B cell (primary cell): Measurements from ENCODE around the gene CALN1. TPM values are rescaled to one million over a fixed set of nuclear protein-coding genes. Genes with fewer than 3 reads are reported as not detected.

Experiments
- ATAC-seq: fragments of 200-7000 bp; cut with Tn5 transposase; one replicate; pipeline ENCODE4 v1.10.0; 2021; ENCODE audit warnings: low read depth, mild to moderate bottlenecking, moderate number of reproducible peaks, moderate library complexity
- CTCF ChIA-PET: fragments of 350-600 bp; sonication (Branson Sonifier 250); formaldehyde crosslinking; loops from one replicate; lab custom pipeline; 2021; ENCODE audit warnings: antibody characterized with exemption, inconsistent platforms; lab: Charles Lee
- POLR2A ChIA-PET: fragments of 350-600 bp; sonication (Branson Sonifier 250); formaldehyde crosslinking; loops from one replicate; lab custom pipeline; 2021; ENCODE audit warnings: antibody characterized with exemption; lab: Charles Lee
- DNase-seq: peaks from one replicate; pipeline ENCODE4 v3.0.0; 2013
- H2AFZ ChIP-seq: 2 replicates; pipeline ENCODE4 v1.6.1; 2012; ENCODE audit warnings: mild to moderate bottlenecking, low read depth, low read length; ENCODE audit not compliant: insufficient read depth, poor library complexity, severe bottlenecking
- H3K27ac ChIP-seq, 2 donors: 1 replicate in 1 of 2; 2 replicates in 1 of 2; pipeline ENCODE4 v1.5.1; 2012 to 2013; ENCODE audit warnings: low read length in 2 of 2, mild to moderate bottlenecking in 2 of 2, moderate library complexity in 1 of 2
- H3K27me3 ChIP-seq, 4 experiments: fragments of 200-600 bp in 1 of 4; sonication (generic) in 1 of 4; replicated peaks in 1 of 4; 1 replicate in 2 of 4; 2 replicates in 2 of 4; pipeline versions ENCODE4 v1.6.1 to v1.7.0; 2013 to 2016; ENCODE audit warnings: low read length in 3 of 4, mild to moderate bottlenecking in 2 of 4, mixed read lengths in 1 of 4, moderate library complexity in 1 of 4; ENCODE audit not compliant: insufficient read depth in 4 of 4, control insufficient read depth in 3 of 4; ENCODE audit errors: control extremely low read depth in 1 of 4
- H3K36me3 ChIP-seq, 2 experiments: replicated peaks in 1 of 2; 1 replicate in 1 of 2; 2 replicates in 1 of 2; pipeline versions ENCODE4 v1.6.1 to v1.7.1; 2013; ENCODE audit warnings: low read length in 1 of 2; ENCODE audit not compliant: insufficient read depth in 2 of 2, control insufficient read depth in 1 of 2; ENCODE audit errors: control extremely low read depth in 1 of 2, extremely low read depth in 1 of 2
- H3K4me1 ChIP-seq, 2 donors: fragments of 200-600 bp in 1 of 2; sonication (generic) in 1 of 2; 1 replicate in 1 of 2; 2 replicates in 1 of 2; pipeline versions ENCODE4 v1.5.1 to v1.6.1; 2013 to 2017; ENCODE audit warnings: low read length in 2 of 2; ENCODE audit not compliant: control insufficient read depth in 2 of 2, insufficient read depth in 2 of 2
- H3K4me2 ChIP-seq: replicated peaks from 2 replicates; pipeline ENCODE3; 2012; ENCODE audit warnings: mild to moderate bottlenecking, low read depth, low read length; ENCODE audit not compliant: poor library complexity, severe bottlenecking
- H3K4me3 ChIP-seq, 5 experiments: fragments of 200-600 bp in 1 of 5; sonication (generic) in 1 of 5; 1 replicate in 3 of 5; 2 replicates in 2 of 5; pipeline versions ENCODE4 v1.5.1 to v1.7.0; 2011 to 2016; ENCODE audit warnings: low read length in 4 of 5, mild to moderate bottlenecking in 4 of 5, low read depth in 2 of 5, control low read depth in 1 of 5, moderate library complexity in 1 of 5; ENCODE audit not compliant: insufficient read depth in 1 of 5; ENCODE audit errors: control extremely low read depth in 1 of 5, extremely low read depth in 1 of 5
- H3K79me2 ChIP-seq: fragments of 200-600 bp; sonication (generic); one replicate; pipeline ENCODE4 v1.6.0; 2016; ENCODE audit warnings: low read length; ENCODE audit not compliant: control insufficient read depth, insufficient read depth
- H3K9ac ChIP-seq: fragments of 200-600 bp; sonication (generic); 2 replicates; pipeline ENCODE4 v1.6.1; 2017; ENCODE audit warnings: mild to moderate bottlenecking, low read length, moderate library complexity
- H3K9me3 ChIP-seq, 3 donors: one replicate each; pipeline versions ENCODE4 v1.6.1 to v1.7.1; 2013; ENCODE audit warnings: low read length in 2 of 3; ENCODE audit not compliant: control insufficient read depth in 2 of 3, insufficient read depth in 1 of 3; ENCODE audit errors: control extremely low read depth in 1 of 3
- H4K20me1 ChIP-seq: 2 replicates; pipeline ENCODE4 v1.6.0; 2012; ENCODE audit warnings: mild to moderate bottlenecking, low read length; ENCODE audit not compliant: insufficient read depth, control insufficient read depth, poor library complexity, severe bottlenecking
- H3K27ac Mint-ChIP-seq: one replicate; pipeline ENCODE4 v1.8.0; 2021; ENCODE audit warnings: mixed read lengths
- H3K27me3 Mint-ChIP-seq: one replicate; pipeline ENCODE4 v1.8.0; 2021; ENCODE audit warnings: mixed read lengths
- H3K4me1 Mint-ChIP-seq: one replicate; pipeline ENCODE4 v1.8.0; 2021; ENCODE audit warnings: mixed read lengths
- H3K4me3 Mint-ChIP-seq: one replicate; pipeline ENCODE4 v1.8.0; 2021; ENCODE audit warnings: mixed read lengths
- H3K9me3 Mint-ChIP-seq: one replicate; pipeline ENCODE4 v1.8.0; 2022; ENCODE audit warnings: mixed read lengths; ENCODE audit not compliant: insufficient read depth
- EZH2 ChIP-seq: IDR thresholded peaks from 2 replicates; pipeline ENCODE4 v1.6.1; 2012; ENCODE audit warnings: borderline replicate concordance, low read depth, mild to moderate bottlenecking, moderate library complexity, low read length; ENCODE audit not compliant: insufficient read depth, poor library complexity, severe bottlenecking
- WGBS: methylation state at CpG from one replicate; pipeline ENCODE4 v1.1.5; 2013; ENCODE audit warnings: missing lambda C conversion rate; ENCODE audit not compliant: insufficient coverage; 5-methylcytosine and 5-hydroxymethylcytosine counted together
- intact Hi-C: fragments of 100-400 bp; cut with micrococcal nuclease; formaldehyde crosslinking; loops from one replicate; pipeline ENCODE4 v1.10.0; 2022
- polyA plus RNA-seq: library from polyadenylated mRNA; depleted of rRNA; stranded (reverse); fragments of >200 nt; gene quantifications from 2 replicates; pipeline ENCODE4 v1.2.3, GENCODE V29; 2012
- total RNA-seq, 2 donors: library from RNA; stranded (reverse); fragments of 120-200 nt in 1 of 2; gene quantifications; 1 replicate in 1 of 2; 2 replicates in 1 of 2; pipeline versions ENCODE4 v1.2.3 to v1.2.4, GENCODE V29; 2013 to 2022
- TF ChIP-seq, protein P1 (sequence below): fragments of 200-600 bp; IDR thresholded peaks from one replicate; pipeline ENCODE4 v1.8.0; 2022; ENCODE audit warnings: antibody characterized with exemption, mild to moderate bottlenecking

CALN1 gene
- total and polyA plus RNA-seq, 2 donors (not counting 1 experiment from before 2014, with no cell fraction given), result not detected

DNA sequence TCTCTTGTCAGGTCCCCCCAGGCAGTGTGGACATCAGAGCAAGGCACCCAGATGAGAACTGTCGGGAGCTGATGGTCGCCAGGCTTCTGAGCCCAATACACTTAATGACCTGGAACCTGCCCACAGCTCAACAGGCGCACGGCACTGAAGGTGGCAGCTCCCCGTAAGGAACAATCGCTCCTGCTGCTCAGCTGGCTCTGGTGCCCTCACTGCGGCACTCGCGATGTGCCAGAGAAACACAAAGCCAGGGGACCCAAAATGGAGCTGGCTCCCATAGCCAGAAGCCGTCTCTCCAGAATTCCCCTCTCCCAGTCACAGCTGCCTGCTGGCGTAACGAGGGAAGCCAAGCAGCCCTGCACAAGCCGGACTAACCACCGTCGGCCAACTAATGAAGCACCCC lies 6.3 kb downstream of the CALN1 start:
- Histone ChIP-seq H3K4me3 (no peak overlapping the region), H3K36me3 (no peaks in the 10 kb centered on the region), H2AFZ (no peak overlapping the region), H3K9me3 (peaks cover 0 to 14% (median 0%) of the 10 kb centered on the region in 3 donors), H3K9ac (no peak overlapping the region), H3K4me1 (no peaks in the 10 kb centered on the region), H4K20me1 (no peaks in the 10 kb centered on the region), H3K27ac (no peak overlapping the region), H3K4me2 (no peak overlapping the region), H3K27me3 (peaks cover 0 to 10% (median 0%) of the 10 kb centered on the region in 4 experiments), H3K79me2 (no peaks in the 10 kb centered on the region)
- H3K27ac Mint-ChIP-seq, result no peak overlapping the region
- no peaks in the 10 kb centered on the region for H3K4me1 Mint-ChIP-seq
- TF ChIP-seq, protein P1, sequence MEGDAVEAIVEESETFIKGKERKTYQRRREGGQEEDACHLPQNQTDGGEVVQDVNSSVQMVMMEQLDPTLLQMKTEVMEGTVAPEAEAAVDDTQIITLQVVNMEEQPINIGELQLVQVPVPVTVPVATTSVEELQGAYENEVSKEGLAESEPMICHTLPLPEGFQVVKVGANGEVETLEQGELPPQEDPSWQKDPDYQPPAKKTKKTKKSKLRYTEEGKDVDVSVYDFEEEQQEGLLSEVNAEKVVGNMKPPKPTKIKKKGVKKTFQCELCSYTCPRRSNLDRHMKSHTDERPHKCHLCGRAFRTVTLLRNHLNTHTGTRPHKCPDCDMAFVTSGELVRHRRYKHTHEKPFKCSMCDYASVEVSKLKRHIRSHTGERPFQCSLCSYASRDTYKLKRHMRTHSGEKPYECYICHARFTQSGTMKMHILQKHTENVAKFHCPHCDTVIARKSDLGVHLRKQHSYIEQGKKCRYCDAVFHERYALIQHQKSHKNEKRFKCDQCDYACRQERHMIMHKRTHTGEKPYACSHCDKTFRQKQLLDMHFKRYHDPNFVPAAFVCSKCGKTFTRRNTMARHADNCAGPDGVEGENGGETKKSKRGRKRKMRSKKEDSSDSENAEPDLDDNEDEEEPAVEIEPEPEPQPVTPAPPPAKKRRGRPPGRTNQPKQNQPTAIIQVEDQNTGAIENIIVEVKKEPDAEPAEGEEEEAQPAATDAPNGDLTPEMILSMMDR, result no peak
- TF ChIP-seq EZH2, result no peak
- intact Hi-C loops, result no loop called here
- H3K9me3 Mint-ChIP-seq, result no peaks in the 10 kb centered on the region
- ATAC-seq (no peak), DNase-seq (no peak)
- ChIA-PET CTCF (no interaction called here), POLR2A (no interaction called here)
- 98% methylated on average over 15 of the region's 15 CpGs for WGBS
- no peak overlapping the region for H3K4me3 Mint-ChIP-seq
- peaks cover 29% of the 10 kb centered on the region for H3K27me3 Mint-ChIP-seq

DNA sequence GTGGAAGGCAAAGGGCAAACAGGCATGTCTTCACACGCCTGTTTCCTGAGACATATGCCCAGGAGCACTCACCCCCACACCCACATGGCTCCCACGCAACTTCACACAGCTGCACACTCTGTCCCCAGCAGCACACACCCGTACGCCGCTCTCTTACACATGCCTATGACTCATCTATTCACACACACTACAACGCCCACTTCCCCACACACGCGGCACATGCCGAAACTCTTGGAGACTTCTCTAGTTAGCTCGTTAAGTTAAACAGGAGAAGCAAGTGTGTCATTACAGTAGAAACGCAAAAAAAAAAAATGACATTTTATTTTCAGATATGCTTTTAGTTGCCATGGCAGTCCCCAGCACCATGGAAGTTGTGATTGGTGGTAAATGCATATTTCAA lies 6.7 kb downstream of the CALN1 start:
- Mint-ChIP-seq H3K9me3 (no peaks in the 10 kb centered on the region), H3K4me3 (no peak overlapping the region), H3K27me3 (peaks cover 29% of the 10 kb centered on the region), H3K4me1 (no peaks in the 10 kb centered on the region), H3K27ac (no peak overlapping the region)
- no peaks in the 10 kb centered on the region for H3K79me2 ChIP-seq
- H4K20me1 ChIP-seq, result no peaks in the 10 kb centered on the region
- TF ChIP-seq, protein P1, result no peak
- no peak for TF ChIP-seq EZH2
- H2AFZ ChIP-seq, result no peak overlapping the region
- intact Hi-C loops, result no loop called here
- no peak overlapping the region for H3K4me2 ChIP-seq
- WGBS, result 21% methylated on average over 5 of the region's 11 CpGs
- DNase-seq, result no peak
- H3K9me3 ChIP-seq, result peaks cover 0 to 14% (median 0%) of the 10 kb centered on the region in 3 donors
- no peaks in the 10 kb centered on the region for H3K36me3 ChIP-seq
- H3K9ac ChIP-seq, result no peak overlapping the region
- no peak overlapping the region for H3K27ac ChIP-seq
- H3K4me3 ChIP-seq, result no peak overlapping the region
- H3K4me1 ChIP-seq, result no peaks in the 10 kb centered on the region
- CTCF ChIA-PET, result no interaction called here
- POLR2A ChIA-PET, result no interaction called here
- H3K27me3 ChIP-seq, result peaks cover 0 to 10% (median 0%) of the 10 kb centered on the region in 4 experiments
- ATAC-seq, result no peak
